Panc1 (cell line): ENCODE data around the gene FOXK1.

ENCODE experiments used
- CTCF ChIP-seq: fragments of 450-650 bp; IDR thresholded peaks from 2 replicates; pipeline ENCODE4 v1.5.1; 2017; ENCODE audit warnings: mild to moderate bottlenecking
- REST ChIP-seq, 2 experiments: IDR thresholded peaks; 2 replicates each; pipeline ENCODE4 v1.6.1; 2011 to 2012; ENCODE audit warnings: low read depth in 2 of 2, control low read depth in 1 of 2, low read length in 1 of 2, mild to moderate bottlenecking in 1 of 2, moderate library complexity in 1 of 2; ENCODE audit not compliant: insufficient read depth in 1 of 2
- TCF7L2 ChIP-seq: IDR thresholded peaks from 2 replicates; pipeline ENCODE4 v1.6.1; 2011; ENCODE audit warnings: mild to moderate bottlenecking, low read depth, low read length, inconsistent platforms

GRCh38 chr7:4787947-4788626 is 106.0 kb downstream of the FOXK1 start:
- TF ChIP-seq CTCF (no peak), REST (IDR thresholded peaks at IDR 0.05; ENCODE audit: insufficient read depth in 1 of 2, low read depth in 2 of 2, low read length in 1 of 2) (no peak), TCF7L2 (no peak)
